GM19452 (cell line): ENCODE results near the gene CYTH1.

Experiments used
- ATAC-seq: cut with Tn5 transposase; IDR thresholded peaks from one replicate; pipeline ENCODE4 v1.9.1; 2021; ENCODE audit not compliant: unreplicated experiment

The CYTH1 gene, protein sequence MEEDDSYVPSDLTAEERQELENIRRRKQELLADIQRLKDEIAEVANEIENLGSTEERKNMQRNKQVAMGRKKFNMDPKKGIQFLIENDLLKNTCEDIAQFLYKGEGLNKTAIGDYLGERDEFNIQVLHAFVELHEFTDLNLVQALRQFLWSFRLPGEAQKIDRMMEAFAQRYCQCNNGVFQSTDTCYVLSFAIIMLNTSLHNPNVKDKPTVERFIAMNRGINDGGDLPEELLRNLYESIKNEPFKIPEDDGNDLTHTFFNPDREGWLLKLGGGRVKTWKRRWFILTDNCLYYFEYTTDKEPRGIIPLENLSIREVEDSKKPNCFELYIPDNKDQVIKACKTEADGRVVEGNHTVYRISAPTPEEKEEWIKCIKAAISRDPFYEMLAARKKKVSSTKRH

DNA sequence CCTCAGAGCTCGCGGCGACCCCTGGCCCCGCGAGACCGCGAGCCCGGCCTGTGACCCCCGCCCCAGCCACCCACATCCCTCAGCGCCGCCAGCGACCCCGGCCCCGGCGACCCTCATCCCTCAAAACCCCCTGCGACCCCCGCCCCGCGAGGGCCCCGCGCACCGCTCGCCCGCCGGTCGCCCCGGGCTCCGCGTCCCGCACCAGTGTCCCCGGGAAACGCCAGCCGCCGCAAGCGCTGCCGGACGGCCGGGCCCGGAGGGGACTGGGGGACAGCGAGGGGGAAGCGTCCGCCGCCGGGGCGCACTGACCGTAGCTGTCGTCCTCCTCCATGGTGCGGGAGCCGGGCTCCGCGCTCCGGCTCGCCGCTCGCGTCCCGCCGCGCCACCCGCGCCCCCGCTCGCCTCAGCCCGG lies at the start of gene CYTH1:
Gene CYTH1 (minus strand): TSS at position 381 of the 412 bp plus-strand sequence. CDS start 50 bp downstream, at position 331.
- ATAC-seq = no peak

DNA sequence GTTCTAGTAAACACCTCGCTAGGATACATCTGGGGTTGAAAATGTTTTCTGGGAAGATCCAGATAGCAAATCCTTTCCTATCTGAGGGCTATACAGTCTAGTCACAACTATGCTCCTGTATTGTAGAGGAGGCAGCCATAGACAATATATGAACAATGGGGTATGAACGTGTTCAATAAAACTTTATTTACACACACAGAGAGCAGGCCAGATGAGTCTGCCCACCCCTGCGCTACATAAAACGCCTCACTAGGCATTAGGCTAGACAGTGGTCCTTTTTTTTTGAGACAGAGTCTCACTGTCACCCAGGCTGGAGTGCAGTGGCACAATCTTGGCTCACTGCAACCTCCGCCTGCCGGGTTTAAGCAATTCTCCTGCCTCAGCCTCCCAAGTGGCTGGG lies 47.4 kb upstream of the CYTH1 start:
- ATAC-seq = no peak

DNA sequence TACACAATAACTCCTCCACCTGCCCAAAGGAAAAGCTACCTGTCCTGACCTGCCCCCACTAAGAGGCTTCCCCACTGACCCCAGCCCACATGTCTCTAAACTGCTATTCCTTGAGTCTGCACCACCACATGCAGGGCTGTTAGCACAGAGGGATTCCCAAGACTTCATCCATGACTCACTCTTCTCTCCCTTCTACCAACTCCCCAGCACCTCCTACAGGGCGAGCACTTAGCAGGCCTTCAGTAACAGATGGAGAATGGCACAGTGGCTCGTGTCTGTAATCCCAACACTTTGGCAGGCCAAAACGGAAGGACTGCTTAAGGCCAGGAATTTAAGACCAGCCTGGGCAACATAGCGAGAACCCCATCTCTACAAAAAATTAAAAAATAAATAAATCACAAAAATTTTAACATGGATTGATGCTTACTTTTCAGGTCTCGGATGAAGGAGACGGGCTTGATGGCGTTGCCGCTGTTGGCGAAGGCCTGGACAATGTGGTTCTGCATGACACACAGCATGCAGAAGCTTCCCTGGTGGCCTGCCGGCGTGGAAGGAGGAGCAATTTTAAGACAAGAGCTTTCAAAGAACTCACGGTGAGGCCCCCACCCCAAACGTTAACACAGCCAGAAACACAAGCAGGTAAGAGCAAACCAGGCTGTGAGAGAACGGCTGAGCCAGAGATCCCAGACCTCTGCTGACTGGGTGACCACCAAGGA lies 46.6 kb upstream of the CYTH1 start:
- no peak for ATAC-seq

DNA sequence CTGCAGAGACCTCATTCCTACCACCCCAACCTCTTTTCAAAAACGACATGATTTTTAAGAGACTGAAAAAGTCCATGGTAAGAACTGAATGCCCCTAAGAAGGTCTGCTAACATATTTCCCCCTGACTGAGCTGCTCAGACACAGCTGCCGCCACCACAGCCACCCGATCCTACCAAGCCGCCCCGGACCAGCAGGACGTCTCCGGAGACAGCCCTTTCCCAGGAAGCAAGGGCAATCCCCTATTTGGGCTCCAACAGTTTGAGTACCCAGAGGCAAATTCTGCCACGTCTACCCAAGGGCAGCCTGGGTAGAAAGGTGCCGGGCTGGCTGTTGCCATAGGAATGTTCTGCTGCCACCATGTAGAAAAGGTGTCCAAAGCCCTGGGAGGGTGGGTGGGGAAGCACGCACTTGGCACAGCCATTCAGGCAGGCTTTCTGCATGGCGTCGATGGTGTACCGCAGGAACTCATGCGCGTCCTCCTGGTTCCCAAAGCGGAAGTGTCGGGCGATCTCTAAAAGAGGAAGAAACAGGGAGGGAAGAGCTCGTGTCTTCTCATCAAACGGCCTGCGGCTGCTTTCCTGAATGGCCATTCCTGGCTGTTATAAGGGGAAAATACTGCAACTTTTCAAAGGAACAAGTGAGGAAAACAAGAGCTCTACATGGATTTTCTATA lies 44.9 kb upstream of the CYTH1 start:
- ATAC-seq = no peak

DNA sequence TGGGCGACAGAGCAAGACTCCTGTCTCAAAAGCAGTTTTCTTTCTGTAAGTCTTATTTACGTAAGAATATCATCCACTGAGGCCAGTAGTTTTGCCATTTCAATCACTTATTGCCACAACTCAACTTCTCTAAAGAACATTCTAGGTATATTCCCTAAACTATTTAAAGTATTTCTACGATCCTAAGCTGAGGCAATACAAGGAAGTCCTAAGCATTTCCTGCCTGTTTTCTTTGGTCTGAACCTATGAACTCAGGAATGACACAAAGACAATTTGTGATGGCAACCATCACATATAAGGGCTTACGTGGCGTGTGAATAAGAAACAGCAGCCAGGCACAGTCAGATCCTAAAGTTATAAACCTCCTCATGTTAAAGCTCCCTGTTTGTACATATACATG lies 44.3 kb upstream of the CYTH1 start:
- ATAC-seq = no peak

DNA sequence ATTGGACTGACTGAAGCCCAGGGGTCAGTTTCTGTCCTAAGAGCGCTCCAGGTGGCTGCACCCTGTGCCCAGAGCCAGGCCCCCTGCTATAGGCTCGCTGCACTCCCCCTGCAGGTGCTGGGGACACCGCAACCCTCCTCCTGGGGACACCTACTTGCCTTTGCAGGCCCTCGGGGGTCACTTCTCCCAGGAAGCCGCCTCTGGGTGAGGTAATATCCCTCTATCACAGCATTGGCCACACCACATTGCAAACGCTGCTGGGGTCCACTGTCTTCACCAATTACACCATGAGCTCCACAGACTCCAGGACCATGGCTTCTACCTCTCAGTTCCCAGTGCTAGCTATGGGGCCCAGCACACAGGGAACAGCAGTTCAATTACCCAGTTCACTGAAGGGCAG lies 43.6 kb upstream of the CYTH1 start:
- no peak for ATAC-seq

DNA sequence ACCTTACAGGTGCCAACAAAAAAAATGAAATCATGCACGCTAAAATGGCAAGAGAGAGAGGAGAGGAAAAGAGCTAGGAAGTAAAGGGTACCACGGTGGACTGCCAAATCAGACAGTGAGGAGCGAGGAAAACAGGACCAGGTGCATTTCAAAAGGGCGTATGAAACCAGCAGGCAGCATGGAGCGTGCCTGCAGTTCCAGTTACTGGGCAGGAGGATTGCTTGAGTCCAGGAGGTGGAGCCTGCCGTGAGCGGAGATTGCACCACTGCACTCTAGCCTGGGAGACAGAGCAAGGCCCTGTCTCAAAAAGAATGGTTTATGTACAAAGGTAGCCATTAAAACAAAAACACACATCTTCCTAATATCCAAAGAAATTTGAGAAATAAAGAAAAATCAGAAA lies 42.2 kb upstream of the CYTH1 start:
- no peak for ATAC-seq

DNA sequence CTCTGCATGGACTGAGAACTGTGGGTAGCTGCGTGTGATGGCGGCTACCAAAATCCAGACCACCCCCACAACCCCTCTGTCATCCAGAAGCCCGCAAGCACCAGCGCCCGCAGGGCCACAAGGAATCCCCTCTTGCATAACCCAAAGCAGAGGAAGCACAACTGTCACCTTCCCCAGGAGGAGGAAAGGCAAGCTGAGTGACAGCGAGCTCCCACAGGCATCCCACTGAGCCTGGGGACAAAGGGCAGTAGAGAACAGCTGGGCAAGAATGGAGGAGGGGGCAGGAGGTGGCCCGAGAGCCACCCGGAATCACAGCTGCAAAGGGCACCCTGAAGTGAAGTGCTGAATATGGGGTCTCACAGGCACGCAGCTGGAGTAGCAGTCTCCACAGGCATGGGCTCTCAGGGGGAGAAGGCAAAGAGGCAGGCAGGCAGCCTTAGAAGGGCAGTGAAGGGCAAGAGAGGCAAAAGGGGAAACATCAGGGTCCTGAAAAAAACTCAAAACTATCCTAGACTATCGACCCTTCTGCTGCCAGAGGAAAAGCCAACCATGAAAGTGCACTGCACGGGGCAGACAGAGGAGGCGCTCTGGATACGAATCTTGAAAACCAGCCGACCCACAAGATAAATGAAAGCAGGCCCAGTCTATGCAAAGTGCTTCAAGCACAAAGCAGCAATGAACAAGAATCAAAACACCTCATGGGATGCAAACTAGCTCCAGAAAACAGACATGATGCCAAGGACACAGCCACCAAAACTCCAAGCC lies 41.4 kb upstream of the CYTH1 start:
- ATAC-seq = no peak

DNA sequence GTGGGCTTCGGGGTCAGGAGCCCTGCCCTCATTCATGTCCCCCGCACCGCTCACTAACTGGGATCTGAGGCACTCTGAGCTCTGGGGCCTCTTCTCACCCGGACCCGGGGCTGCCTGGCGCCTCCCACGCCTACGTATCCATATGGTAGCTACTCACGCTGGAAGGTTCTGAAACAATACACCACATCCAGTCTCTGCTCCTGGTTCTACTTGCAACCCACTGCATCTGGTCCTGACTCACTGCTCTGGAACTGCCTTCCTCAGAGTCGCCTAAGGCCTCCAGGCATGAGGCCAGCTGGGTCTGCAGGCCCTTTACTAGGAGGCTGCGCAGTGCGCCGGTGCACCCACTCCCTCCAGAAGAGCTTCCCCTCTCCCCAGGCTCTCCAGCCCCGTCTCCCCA lies 40.5 kb upstream of the CYTH1 start:
- no peak for ATAC-seq

DNA sequence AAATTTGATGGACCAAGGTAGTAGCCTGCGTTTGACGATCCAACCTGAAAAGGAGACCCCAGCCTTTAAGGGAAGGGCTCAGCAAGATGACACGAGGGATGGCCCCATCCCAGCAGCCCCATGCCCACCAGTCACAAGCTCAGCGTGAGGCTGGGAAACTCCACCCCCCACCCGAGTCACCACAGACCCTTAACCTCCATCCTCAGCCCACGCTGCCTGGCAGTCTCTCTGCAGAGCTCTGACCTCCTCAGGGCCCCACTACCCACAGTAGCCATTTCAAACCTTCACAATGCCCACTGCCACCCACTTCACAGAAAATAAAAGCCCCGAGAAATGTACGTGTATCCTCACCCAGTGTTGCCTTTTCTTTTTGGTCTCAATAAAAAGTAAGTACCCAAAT lies 39.9 kb upstream of the CYTH1 start:
- no peak for ATAC-seq

DNA sequence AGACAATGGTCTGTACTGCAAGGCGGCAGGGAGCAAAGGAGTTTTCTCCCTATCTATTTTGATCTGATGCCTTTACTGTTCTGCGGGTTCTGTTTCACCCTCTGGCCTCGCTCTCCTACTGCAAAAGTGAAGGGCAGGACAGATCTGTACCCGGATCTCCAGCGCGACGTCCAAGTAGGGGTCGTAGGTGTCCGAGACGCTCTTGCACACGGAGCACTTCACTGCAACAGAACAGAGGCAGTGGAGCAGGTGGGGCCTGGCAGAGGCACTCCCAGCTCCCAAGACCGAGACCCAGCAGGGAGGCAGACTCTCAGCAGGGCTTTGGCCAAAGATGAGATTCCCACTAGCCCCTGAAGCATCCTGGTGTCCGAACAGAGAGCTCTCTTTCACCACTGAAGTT lies 38.8 kb upstream of the CYTH1 start:
- no peak for ATAC-seq

DNA sequence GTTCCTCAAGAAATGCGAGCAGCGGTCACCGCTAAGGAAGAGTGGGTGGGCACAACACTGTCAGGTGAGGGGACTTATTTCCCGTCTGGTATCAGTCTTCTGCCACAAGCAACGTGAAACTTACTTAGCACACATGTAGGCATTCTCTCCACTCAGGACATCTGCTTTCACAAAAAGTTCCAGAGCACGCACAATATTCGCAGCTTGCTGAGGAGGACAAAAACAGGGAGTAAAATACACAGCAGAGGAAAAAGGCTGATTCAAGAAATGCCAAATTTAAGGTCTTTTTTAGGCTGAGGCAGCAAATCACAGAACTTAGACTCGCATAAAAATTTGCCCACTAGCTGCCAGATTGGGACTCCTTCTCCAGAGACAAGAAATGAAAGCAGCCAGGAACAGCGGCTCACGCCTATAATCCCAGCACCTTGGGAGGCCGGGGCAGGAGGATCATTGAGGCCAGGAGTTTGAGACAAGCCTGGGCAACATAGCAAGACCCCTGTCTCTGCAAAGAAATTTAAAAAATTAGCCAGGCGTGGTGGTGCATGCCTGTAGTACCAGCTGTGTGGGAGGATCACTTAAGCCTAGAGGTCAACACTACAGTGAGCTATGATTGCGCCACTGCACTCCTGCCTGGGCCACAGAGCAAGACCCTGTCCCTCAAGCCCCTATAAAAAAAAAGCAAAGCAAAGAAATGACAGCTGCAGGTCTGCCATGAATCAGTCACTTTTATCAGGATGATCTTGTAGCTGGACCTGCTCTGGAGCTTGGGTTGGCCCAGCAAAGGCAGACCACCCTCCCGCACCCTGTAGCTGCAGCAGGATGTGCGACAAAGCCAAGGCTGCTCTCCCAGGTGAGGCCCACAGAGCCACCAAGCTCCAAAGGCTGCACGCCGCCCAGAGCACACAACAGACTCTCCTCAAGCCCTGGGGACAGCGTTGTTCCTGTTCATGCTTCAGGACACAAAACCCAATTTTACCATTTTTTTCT lies 38.0 kb upstream of the CYTH1 start:
- no peak for ATAC-seq

DNA sequence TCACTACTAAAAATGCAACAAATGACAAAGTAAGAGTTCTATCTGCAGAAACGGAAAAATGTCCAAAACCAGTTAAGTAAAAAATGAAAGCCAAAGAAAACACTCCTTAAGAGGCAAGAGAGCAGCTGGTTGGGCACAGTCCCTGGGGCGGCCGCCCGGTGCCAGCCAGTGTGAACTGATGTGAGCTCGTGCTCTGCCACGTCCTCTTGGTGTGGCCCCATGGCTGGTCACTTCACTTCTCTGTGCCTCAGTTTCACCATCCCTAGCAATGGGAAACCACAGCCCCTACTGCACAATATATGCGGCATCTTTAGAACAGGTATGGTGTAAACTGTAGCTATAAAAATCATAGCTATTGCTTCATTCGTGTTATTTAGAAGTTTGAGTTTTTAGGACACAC lies 37.3 kb upstream of the CYTH1 start:
- no peak for ATAC-seq

DNA sequence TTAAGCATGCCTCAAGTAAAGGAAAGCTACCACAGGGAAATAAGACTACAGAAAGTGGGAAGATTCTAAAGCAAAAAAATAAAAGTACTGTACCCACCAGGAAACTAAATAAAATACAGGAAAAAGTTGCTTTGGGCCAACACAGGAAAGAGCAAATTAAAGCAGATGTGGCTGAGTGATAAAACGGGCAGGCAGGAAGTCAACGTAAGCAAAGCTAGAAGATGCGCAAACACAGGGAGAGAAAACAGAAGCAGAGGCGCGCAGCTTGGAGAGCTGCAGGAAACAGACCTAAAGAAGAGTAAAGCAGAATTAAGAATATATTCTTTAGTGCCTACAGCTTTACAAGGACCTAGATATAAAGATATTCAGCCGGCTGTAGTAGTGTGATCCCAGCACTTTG lies 36.9 kb upstream of the CYTH1 start:
- no peak for ATAC-seq

DNA sequence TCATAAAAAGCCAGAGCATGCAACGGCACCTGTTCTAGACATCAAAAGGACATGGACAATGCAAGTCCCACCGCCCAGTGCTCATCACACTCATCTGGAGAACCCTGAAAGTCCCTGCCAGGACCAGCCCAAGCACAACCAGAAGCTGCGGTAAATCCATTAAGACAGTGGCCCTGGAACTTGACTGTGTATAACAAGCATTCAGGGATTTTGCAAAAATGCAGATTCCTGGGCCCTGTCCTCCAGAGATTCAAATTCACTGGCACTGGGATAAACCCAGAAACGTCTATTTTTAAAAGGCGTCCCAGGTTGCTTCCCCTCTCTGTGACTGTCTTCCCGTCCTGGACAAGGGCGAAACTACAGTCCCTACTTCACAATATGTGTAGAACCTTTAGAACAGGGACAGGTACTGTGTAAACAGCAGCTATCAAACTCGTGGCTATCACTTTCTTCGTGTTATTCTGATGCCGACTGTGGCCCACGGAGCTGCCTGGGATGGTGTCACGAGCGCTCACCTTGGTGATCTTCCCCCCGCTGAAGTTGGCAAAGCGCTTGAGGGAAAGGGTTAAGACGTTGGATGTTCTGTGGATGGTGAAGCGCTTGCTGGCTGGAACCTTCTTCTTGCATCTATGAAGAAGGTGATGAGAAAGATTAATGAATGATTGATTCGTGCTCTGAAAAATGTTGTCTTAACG lies 36.2 kb upstream of the CYTH1 start:
- ATAC-seq = no peak

DNA sequence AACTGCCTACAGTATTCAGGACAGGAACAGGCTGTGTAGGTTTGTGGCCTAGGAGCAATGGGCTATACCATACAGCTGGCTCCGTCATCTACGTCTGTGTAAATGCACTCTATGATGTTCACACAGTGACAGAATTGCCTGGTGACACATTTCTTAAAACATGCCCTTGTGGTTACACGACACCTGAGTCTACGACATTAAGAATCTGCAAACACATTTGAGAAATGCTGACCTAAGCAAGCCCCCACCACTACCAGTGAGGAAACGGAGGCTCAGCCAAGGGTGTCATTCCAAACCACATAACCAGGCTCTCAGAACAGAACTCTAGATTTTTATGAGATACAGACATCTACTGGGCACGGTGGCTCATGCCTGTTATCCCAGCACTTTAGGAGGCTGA lies 35.0 kb upstream of the CYTH1 start:
- no peak for ATAC-seq

DNA sequence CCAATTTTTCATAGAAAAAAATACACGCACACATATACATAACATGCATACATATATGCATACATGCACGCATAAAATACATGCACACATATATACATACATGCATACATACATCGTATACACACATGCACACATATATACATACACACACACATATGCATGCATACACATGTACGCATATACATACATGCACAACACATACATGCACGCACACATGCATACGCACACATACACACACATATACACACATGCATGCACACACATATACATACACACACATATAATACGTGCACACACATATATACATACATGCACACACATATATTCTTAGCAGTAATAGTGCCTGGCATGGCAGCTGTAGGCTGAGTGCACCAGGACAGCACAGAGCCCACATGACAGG lies 33.6 kb upstream of the CYTH1 start:
- ATAC-seq = no peak

DNA sequence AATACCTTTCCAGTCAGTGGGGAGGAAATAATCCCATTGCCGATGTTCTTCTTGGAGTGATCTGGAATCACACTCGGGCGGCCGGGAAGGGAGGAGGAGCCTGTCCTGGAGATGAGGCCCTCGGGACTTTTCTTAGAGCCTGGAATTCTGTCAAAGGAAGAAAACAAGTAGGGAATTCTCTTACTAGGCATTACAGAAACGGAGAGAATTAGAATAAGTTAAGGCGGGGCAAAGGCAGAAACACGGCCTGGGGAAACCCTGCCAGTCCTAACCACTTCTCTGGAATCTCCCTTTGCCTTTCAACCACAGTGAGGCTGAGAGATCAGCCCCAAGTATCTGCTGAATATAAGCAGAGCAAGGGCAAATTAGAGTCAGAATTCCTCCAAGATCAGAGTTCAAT lies 30.8 kb upstream of the CYTH1 start:
- ATAC-seq = no peak

DNA sequence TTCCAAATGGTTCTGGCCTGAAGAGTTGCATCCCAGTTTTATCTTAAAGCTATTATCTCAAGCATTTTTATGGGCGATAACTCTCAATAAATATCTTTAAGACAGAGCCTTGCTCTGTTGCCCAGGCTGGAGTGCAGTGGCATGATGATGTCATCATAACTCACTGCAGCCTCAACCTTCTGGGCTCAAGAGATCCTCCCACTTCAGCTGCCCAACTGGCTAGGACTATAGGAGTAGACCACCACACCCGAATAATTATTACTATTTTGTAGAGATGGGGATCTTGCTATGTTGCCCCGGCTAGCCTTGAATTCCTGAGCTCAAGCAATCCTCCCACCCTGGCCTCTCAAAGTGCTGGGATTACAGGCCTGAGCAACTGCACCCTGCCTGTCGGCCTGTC lies 26.1 kb upstream of the CYTH1 start:
- ATAC-seq = no peak

DNA sequence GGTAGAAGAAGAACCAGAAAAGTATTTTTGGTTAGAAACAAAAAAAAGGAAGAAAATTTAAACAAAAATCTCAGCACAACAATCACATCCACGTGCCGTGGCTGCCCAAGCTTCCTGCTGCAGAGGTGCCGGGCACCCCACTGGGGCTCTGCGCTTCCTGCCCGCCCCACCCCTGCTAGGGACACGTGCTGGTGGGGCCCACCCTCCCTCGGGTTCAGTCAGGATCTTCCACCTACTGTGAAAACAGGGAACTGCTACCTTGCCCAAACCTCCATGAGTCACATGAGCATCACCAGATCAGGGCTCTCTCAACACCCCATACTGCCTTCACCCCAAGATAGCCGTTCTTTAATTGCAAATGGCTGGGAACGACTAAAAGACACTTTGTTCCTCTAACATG lies 24.4 kb upstream of the CYTH1 start:
- ATAC-seq = no peak
